ENCODE measurements around the gene OR5AR1. TPM values are rescaled to one million over a fixed set of nuclear protein-coding genes. Genes with fewer than 3 reads are reported as not detected.

OR5AR1 gene
- polyA plus RNA-seq, 1 donor, result not detected

Other genes starting within 250 kb of the OR5AR1 start
- not detected for gene OR5M3, start 190.3 kb upstream of the OR5AR1 start, polyA plus RNA-seq (ENCODE audit: insufficient read length)
- gene OR5M8, start 172.3 kb upstream of the OR5AR1 start, polyA plus RNA-seq (ENCODE audit: insufficient read length), result not detected
- not detected for gene OR5M11, start 120.4 kb upstream of the OR5AR1 start, polyA plus RNA-seq (ENCODE audit: insufficient read length)
- not detected for gene OR5M10, start 86.0 kb upstream of the OR5AR1 start, polyA plus RNA-seq (ENCODE audit: insufficient read length)
- gene OR5M1, start 48.8 kb upstream of the OR5AR1 start, polyA plus RNA-seq (ENCODE audit: insufficient read length), result not detected
- gene OR5AP2, start 21.2 kb upstream of the OR5AR1 start, polyA plus RNA-seq (ENCODE audit: insufficient read length), result not detected
- not detected for gene OR9G1, start 35.4 kb downstream of the OR5AR1 start, polyA plus RNA-seq (ENCODE audit: insufficient read length)
- gene OR9G4, start 85.0 kb downstream of the OR5AR1 start, polyA plus RNA-seq (ENCODE audit: insufficient read length), result not detected